ENCODE data around the gene ULK3.

ULK3 gene

DNA sequence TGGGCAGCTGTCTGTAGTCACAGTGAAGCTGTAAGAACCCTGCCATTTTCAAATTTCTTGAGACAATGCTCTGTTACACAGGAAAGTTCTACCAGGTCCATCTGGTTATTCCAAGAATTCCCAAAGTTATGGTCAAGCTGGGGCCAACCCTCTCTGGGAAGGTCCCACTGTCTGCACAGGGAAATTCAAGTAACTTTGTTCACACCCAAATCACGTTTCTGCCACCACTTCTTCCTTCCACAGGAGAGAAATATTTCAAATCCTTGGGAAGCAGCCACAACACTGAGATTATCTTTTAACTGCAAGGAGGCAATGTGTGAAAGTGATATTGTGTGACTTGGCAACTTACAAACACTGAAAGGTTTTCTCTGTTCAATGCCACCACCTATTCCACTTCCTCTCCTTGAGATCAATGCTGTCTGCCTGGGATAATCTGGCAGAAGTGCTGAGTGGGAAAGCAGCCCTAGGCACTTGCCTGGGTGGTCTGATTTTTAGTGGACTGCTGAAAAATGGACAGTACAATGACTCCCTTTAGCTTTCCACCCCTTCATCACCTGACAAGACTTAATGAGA, 24.6 kb upstream of the ULK3 start:
- DNase-seq, result no peak

DNA sequence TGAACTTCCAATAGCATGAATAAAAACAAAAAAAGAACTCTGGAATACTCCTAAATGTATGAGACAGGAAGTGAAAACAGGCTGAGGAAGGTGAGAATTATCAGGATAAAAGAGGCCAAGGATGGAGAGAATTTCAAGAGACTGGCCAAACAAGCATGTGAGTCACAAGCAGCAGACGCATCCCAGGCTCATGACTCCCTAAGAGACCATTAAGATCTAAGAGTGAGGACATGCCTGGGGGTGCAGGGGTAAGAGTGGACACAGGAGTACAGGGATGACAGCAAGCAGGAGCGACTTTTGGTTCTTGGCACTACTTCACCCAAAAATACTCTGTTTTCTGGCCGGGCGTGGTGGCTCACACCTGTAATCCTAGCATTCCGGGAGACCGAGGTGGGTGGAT, 23.1 kb upstream of the ULK3 start:
- no peak for DNase-seq

DNA sequence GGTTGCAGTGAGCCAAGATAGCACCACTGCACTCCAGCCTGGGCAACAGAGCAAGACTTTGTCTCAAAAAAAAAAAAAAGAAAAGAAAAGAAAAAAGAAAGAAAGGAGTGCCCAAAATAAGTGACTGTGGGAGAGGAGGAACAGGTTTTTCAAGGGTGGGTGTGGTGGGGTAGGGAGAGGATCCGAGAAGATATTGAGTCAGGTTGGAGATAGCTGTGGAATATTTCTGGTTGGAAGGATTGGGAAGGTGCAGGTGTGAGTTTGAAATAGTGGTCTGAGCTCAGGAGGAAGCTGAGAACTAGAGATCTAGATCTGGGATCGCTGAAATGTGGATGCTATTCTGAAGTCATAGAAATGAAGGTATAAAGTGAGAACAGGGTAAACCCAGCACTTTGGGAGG, 22.4 kb upstream of the ULK3 start:
- DNase-seq, result no peak

DNA sequence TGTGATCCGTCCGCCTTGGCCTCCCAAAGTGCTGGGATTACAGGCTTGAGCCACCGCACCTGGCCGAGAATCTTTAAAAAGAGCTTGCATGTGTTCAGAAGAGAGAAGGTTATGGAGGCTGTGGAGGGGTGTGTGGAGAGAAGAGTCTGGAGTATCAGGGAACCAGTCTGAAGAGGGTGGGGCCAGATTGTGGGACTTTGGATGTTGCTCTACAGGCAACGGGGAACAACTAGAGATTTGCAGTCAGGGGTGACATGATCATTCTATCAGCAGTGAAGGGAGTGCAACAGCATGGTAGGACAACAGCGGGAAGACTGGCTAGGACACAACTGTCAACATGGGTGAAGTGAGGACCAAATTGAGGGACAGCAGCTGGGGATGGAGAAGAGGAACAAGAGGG, 21.3 kb upstream of the ULK3 start:
- DNase-seq, result no peak

DNA sequence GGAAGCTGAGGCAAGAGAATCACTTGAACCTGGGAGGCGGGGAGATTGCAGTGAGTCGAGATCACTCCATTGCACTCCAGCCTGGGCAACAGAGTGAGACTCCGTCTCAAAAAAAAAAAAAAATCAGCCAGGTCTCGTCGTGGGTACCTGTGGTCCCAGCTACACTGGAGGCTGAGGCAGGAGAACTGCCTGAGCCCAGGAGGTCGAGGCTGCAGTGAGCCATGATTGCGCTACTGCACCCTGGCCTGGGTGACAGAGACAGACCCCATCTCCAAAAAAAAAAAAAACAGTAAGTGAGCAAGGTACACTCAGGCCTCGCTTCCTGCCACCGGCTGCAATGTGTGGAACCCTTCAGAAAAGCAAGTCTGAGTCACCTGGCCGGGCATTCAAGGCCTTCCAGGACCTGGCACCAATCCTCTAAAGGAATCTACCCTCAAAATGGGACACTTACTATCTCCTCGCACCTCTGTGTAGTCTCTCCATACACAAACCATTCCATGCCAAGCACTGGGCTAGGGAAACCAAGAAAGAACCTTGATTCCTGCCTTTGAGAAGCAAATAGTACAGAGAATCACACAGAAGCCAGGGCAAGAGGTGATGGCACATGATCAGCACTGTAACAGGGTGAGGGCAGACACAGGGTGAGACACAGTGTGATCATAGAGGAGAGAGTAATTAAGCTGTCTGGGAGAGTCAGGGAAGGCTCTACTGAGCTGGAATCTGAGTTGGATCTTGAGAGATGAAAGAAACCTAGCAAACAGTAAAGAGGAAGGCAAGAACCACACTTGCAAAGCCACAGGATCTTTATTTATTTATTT, 20.5 kb upstream of the ULK3 start:
- no peak for DNase-seq

DNA sequence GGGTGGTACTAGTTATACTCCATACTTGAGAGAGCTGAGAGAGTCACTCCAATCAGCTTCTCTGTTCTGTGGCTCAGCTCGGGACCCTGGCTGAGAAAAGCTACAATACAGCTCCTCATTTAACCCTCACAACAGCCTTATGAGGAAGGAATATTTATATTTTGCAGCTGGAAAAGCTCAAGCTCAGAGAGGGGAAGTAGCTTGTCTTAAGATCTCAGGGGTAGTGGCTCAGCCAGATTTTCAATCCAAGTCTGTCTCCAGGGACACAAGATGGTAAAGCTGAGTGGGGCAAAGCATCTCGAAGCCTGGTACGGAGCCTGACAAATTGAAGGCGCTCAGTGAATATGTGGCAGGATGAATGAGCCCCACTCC, 15.4 kb upstream of the ULK3 start:
- no peak for DNase-seq

DNA sequence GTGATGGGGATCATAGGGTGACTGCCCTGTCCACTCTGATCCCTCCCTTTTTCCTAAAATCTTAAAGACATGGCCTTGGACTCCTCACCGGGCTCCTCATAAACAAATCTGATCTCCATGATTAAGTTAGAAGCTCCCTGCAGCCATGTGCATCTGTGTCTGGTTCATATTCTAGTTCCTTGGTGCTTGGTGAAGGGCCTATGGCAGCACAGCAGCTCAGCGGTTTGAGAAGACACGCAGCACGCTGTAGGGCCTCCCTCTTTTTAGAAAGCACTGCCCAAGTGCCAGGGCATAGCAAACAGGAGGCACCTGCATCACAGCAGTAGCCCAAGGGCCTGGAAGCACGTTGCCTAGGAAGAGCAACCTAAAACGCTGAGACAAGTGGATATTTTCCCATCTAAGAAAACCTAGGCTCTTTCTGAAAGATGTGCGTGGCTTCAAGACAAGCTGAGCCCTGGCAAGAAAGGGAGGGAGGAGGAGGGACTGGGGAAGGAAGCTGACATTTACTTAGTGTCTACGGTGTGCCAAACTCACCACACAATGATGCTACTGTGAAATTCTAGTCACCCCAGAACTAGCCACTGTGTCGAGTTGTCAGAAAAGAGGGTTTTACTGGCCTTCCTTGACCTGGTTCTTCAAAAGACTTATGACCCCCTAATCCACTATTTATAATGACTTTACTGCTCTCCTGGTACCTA, 14.9 kb upstream of the ULK3 start:
- DNase-seq, result no peak

DNA sequence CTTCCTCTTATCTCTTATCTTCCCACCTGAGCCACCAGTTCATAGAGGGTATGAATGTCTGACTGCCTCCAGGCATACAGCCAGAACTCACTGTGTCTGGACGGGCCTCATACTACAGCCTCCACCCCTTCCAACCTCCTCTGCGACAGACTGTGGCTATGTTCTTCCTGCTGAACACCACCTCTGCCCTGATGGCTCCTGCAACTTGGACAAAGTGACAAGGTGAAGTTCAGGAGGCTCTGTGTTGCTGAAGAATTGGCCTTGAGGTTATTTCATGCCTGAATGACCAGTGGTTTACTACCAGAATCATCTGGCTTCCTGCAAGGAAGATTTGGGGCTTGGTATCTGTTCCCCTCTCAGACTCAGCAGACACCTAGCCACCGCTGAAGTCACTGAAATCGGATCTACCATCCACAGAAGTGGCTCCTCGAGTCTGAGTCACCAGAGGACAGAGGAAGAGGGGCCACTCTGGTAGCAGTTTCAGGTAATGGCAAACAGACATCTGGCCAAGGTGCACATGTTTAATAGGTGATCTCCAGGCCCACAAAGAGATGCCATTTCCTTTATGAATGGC, 14.2 kb upstream of the ULK3 start:
- no peak for DNase-seq

DNA sequence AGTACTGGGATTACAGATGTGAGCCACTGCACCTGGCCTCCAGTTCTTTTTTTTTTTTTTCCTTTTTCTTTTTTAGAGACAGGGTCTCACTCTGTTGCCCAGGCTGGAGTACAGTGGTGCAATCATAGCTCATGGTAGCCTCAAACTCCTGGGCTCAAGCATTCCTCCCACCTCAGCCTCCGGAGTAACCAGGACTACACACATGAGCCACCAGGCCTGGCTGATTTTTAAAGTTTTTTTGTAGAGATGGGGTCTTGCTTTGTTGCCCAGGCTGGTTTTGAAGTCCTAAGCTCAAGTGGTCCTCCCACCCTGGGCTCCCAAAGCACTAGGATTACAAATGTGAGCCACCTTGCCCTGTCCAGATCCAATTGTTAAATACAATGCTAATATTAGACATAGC, 13.6 kb upstream of the ULK3 start:
- no peak for DNase-seq

DNA sequence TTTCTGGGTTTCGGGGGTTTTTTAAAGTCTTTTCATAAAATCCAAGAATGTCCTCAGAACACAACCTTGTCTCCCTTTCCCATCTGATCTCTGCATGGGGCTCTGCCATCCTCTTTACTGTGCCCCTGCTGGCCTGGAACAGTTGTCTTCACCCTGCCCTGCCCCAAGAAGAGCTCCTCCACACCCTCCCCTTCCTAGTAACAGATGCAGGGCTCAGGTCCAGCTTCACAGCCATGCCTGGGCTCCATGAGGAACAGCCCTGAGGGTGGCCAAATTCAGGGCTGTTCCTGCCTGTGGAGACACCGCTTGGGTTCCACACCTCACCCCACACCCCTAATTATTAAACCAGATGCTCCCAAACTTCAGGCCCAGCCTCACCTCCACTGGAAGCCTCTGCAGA, 12.9 kb upstream of the ULK3 start:
- DNase-seq, result no peak

DNA sequence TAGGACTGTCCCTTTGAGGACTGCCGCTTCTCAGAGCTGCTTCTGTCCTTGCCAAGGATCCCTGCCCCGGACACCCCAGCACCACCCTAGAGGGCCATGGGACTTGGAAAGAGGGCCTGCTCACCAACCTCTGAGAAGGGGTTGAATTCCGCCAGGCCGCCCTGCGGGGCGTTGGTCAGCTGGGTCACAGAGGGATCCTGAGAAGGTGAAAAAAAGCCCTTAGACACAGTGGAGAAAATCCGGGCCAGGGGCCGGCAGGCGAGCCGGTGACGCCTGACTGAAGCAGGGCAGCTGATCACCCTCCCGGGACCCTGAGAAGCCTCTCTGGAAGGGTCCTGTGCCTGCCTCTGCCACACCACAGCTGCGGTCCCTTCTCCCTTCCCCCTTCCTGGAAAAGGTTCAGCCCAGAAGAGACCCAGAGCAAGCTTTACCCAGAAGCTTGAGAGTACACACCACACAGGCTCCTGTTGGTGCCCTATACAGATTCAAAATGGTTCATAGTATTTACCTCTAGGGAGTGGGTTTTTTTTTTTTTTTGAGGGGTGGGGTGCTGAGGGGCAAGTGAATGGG, 11.6 kb upstream of the ULK3 start:
- DNase-seq, result no peak

DNA sequence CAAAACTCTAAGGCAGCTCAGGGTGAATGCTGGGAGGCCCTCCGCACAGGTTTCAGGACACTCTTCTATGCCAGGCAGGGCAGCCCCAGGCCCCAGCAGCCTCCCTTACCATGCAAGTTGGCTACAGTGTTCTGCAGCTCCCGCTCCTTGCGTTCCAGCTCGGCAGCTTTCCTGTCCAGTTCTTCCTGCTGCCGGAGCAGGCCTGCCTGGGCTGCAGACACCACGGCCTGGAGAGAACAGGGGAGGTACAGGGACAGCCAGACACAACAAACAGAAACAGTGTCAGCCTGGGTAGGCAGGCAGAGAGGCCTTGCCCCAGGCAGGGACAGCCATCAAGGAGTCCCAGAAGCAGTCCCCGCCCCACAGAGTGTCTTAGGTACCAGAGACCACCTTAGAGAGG, 9.0 kb upstream of the ULK3 start:
- no peak for DNase-seq

DNA sequence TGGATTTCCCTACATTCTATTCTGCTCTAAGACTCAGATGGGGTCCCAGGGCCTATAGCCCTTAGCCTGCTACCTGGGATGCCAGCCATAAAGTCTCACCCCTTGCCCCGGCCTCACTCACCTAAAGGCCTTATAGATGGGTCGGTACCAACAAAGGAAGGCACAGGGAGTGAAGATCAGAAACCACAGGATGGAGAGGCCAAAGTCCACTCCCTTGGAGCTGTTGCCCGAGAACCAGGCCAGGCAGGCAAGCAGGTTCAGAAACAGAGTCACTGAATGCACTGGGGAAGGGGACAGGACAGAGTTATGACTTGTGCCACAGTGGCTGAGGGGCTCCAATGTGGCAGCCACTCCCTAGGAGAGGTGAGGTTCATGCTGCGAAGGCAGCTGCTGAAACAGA, 7.4 kb upstream of the ULK3 start:
- DNase-seq, result no peak

DNA sequence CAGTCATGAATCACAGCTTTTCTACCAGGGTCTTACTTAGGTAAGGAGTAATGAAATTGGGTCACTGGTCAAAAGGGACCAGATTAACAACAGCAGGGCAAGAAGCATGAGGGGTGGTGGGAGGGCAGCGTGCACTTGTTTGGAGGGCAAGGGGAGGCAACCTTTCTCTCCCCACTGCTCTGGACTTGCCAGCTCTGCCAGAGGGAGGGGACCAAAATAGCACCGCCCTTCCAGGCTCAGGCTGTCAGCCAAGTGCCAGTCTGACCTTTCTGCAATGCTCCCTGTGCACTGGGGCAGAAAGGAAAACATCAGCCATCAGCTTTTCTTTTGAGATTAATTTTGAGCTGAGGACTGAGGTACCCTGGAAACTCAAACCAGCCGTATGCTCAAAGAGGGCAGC, 4.5 kb upstream of the ULK3 start:
- DNase-seq, result no peak

DNA sequence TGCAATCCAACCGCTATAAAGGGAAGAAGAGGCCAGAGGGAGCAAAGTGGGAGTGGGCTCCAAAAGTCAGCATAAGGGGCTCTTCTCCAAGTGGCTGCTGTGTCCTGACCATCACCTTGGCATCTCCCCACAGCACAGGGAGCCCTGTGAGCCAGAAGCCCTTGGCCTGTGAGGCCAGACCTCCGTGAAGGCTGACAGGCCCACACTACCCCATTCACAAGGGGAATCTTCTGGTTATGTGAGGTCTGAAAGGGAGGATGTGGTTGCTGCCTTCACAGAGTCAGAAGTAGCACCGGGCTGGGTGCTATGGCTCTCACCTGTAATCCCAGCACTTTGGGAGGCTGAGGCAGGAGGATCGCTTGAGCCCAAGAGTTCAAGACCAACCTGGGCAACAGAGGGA, 2.6 kb upstream of the ULK3 start:
- no peak for DNase-seq

DNA sequence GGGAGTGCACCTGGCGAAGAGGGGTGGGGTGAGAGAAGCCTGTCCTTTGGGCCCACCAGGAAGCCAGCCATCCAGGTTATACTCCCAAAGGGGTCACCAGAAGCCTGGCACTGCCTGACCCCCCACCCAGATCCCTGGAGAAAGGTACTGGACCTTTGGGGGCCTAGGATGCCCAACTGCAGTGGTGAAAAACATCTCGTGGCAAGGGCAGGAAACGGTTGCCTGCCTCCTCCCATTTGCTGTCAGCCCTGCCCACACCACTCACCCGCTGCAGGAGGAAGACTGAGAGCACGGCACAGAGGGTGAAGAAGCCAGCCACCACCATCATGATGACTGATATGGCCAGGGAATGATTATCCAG, 2.2 kb upstream of the ULK3 start:
- DNase-seq, result peak; percentile 77

DNA sequence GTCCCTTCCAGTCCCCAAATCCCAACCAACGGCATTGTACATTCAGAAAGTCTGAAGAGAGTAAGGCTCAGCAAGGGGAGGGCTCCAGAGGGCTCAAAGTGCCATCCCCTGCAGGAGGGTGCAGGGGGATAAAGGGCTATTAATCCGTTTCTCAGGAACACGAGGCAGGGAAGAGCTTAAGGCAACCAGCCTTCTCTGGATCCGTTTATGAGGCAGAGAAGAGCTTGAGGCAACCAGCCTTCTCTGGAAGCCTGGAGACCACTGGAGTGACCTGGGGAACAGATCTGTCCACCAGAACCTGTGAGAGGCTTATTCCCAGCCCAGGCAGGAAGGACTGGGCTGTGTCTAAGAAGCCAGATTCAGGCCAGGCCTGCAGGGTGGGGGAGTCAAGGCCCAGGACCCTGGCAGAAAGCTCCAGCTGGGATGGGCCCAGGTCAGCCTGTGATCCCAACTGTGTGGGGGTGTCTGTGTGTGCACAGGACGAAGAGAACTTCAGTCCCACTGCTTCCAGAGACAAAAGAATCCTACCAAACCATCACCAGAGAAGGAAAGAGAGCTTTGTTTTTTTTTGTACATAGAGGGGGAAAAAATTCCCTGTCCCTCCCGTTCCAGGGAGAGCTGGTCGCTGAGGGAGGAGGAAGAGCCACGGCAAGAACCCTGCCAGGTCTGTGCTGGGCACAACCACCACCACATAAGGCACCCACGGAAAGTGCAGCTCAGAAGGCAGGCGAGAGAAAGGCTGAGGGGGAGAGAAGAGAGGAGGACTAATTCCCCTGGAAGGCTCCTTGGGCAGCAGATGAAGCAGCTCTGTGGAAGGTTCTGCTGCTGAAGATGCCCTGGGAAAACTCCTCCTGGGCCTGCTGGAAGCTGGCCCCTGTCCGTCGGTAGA, 1.6 kb upstream of the ULK3 start:
- DNase-seq, result no peak

DNA sequence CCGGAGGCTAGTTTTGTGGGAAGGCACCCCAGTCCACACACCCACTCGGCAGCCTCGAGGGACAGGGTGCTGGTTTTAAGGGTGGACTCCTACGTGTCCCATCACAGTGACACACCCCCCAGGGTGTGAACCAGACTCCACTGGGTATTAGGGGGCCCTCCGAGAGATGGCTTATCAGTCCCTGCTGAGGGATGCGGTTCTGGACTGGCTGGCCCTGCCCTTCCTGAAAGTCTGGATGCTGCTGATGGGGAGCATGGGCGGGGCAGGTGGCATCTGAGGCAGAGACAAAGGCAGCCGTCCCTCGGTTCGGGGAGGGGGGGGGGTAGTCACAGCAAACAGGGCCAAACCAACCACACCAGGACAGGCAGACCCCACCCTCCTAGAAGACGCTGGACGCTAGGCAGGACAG, 939 bp upstream of the ULK3 start:
- no peak for DNase-seq

DNA sequence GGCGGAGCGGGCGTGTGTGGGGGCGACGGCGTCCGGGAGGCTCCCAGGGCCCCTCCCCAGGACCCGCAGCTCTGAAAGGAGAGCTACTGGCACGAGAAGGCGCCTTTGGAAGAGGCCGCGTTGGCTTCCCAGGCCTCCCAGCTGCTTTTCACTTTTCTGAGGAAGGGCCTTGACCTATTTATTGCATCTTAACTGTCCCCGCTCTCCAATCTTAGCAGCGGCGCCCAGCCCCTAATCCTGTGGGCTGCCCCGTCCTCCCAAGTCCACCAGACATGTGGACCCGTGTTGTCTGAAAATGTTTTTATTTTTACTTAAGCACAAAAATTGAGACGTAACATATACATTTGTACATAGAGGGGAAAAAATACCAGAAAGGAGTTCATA, 481 bp upstream of the ULK3 start:
- no peak for DNase-seq

DNA sequence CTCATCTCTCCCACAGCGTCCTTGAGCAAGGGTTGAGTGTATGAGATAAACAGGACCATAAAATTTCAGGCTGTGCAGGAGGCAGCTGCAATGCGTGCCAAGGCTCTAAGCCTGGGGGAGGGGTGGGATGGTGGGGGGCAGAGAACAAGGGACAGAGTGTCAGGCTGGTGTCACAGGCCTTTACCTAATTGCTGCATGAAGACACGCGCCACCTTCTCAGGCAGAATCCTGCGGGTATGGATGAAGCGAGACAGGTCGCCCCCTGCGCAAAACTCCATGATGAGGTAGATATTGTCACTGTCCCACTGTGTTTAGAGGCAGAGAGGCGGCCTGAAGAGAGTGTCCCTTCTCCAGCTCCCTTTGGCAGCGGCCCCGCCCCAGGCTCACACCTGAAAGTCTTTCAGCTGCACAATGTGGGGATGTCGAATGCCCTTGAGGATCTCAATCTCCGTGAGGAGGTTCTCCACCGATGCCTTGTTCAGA, 1.0 kb downstream of the ULK3 start:
- DNase-seq, result no peak

DNA sequence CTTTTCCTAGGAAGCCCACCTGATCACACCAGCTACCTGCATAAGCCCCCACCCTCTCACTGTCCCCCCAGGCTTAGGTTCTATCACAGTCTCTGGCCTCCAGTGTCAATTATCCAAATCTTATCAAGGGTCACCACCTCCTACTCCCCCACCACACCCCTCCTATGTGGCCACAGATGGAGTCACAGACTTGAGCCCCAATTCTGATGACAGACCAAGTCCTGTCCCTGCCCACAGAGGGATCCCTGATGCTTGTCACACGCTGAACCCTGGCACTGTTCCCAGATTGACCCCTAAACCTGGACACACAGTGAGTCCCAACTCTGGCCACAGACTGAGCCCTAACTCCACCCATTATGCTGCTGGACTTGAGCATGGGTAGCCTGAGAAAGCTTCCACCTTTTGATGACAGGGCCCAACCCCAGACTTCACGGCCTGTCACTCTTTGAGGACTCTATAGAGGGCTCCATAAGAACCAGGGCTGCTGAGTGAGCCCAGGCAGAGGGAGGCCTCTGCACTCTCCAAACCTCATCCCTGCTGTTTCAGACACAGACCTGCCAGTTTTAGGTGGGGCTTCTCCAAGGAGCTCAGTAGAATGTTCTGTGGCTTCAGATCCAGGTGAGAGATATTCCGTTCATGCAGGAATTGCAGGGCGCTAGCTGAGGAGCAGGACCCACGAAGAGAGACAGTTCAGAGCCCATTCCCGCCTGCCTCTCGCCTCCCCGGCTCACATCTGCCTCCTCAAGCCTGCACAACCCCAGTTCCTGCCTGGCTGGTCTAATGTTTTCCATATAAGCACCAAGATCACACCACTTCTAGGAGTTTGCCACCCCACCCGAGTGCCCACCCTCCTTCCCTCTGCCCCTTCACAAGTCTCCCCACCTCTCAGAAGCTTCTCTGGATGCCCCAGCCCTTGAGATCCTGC, 1.8 kb downstream of the ULK3 start:
- DNase-seq, result no peak
